Neutrophil (primary cell): ENCODE measurements around the gene MEIS2.

Experiments
- H3K27ac ChIP-seq: fragments of 200-600 bp; sonication (generic); 2 replicates; pipeline ENCODE4 v1.5.1; 2016; ENCODE audit warnings: mild to moderate bottlenecking, moderate library complexity
- H3K27me3 ChIP-seq: fragments of 200-600 bp; sonication (generic); 2 replicates; pipeline ENCODE4 v1.6.0; 2016; ENCODE audit warnings: mild to moderate bottlenecking
- H3K36me3 ChIP-seq: fragments of 200-600 bp; sonication (generic); 2 replicates; pipeline ENCODE4 v1.5.1; 2017
- H3K4me1 ChIP-seq, 2 experiments: fragments of 200-600 bp in 1 of 2; sonication (generic) in 1 of 2; 1 replicate in 1 of 2; 2 replicates in 1 of 2; pipeline versions ENCODE4 v1.5.1 to v1.6.1; 2013 to 2016; ENCODE audit warnings: low read depth in 1 of 2, low read length in 1 of 2, mild to moderate bottlenecking in 1 of 2, moderate library complexity in 1 of 2; ENCODE audit not compliant: control insufficient read depth in 1 of 2, insufficient read depth in 1 of 2
- H3K4me3 ChIP-seq, 2 experiments: fragments of 200-600 bp in 1 of 2; sonication (generic) in 1 of 2; 1 replicate in 1 of 2; 2 replicates in 1 of 2; pipeline ENCODE4 v1.5.1; 2013 to 2016; ENCODE audit warnings: low read depth in 1 of 2, low read length in 1 of 2, mild to moderate bottlenecking in 1 of 2, moderate library complexity in 1 of 2
- H3K9me3 ChIP-seq: fragments of 200-600 bp; sonication (generic); 2 replicates; pipeline ENCODE4 v1.5.1; 2016
- CTCF ChIP-seq: fragments of 200-600 bp; sonication (generic); IDR thresholded peaks from 2 replicates; pipeline ENCODE4 v1.5.1; 2016; ENCODE audit warnings: antibody characterized with exemption

The MEIS2 gene

GRCh38 chr15:36850864-36851263 lies 249.5 kb downstream of the MEIS2 start:
- Histone ChIP-seq H3K27me3 (no peaks in the 10 kb centered on the region), H3K9me3 (no peaks in the 10 kb centered on the region), H3K4me1 (no peaks in the 10 kb centered on the region), H3K4me3 (no peak overlapping the region), H3K27ac (no peak overlapping the region), H3K36me3 (no peaks in the 10 kb centered on the region)
- TF ChIP-seq CTCF = no peak

GRCh38 chr15:36845270-36845669 lies 255.1 kb downstream of the MEIS2 start:
- H3K4me3 ChIP-seq = no peak overlapping the region
- no peaks in the 10 kb centered on the region for H3K36me3 ChIP-seq
- H3K9me3 ChIP-seq = no peaks in the 10 kb centered on the region
- no peak for TF ChIP-seq CTCF
- H3K27ac ChIP-seq = no peak overlapping the region
- peaks cover 13% of the 10 kb centered on the region for H3K27me3 ChIP-seq
- no peaks in the 10 kb centered on the region for H3K4me1 ChIP-seq

GRCh38 chr15:36844534-36844998 lies 255.8 kb downstream of the MEIS2 start:
- Histone ChIP-seq H3K27ac (no peak overlapping the region), H3K4me3 (no peak overlapping the region), H3K9me3 (no peaks in the 10 kb centered on the region), H3K27me3 (peaks cover 13% of the 10 kb centered on the region), H3K36me3 (no peaks in the 10 kb centered on the region), H3K4me1 (no peaks in the 10 kb centered on the region)
- TF ChIP-seq CTCF = no peak

GRCh38 chr15:36843822-36844221 lies 256.5 kb downstream of the MEIS2 start:
- TF ChIP-seq CTCF = no peak
- Histone ChIP-seq H3K36me3 (no peaks in the 10 kb centered on the region), H3K4me3 (no peak overlapping the region)

GRCh38 chr15:36841193-36841592 lies 259.2 kb downstream of the MEIS2 start:
- no peak for TF ChIP-seq CTCF
- peaks cover 13% of the 10 kb centered on the region for H3K27me3 ChIP-seq
- H3K9me3 ChIP-seq = no peaks in the 10 kb centered on the region
- H3K4me1 ChIP-seq = no peaks in the 10 kb centered on the region
- no peak overlapping the region for H3K4me3 ChIP-seq
- H3K36me3 ChIP-seq = no peaks in the 10 kb centered on the region
- no peak overlapping the region for H3K27ac ChIP-seq

More at GRCh38 chr15:36843822-36844221, 256.5 kb downstream of the MEIS2 start:
- Histone ChIP-seq H3K27ac (no peak overlapping the region), H3K4me1 (no peaks in the 10 kb centered on the region), H3K9me3 (no peaks in the 10 kb centered on the region), H3K27me3 (peaks cover 13% of the 10 kb centered on the region)
